Activated CD4-positive, alpha-beta T cell treated with anti-CD3 and anti-CD28 coated beads, Interleukin-2, amount 10 ng/mL, durations not matched to agents 7 days and 5 days (primary cell): Measurements from ENCODE around the gene SLCO2A1. TPM values are rescaled to one million over a fixed set of nuclear protein-coding genes. Genes with fewer than 3 reads are reported as not detected.

Experiments
- CTCF ChIA-PET: fragments of 350-600 bp; sonication (Branson Sonifier 250); formaldehyde crosslinking; loops from one replicate; lab custom pipeline; 2021; ENCODE audit warnings: antibody characterized with exemption; lab: Charles Lee
- POLR2A ChIA-PET: fragments of 350-600 bp; sonication (Branson Sonifier 250); formaldehyde crosslinking; loops from one replicate; lab custom pipeline; 2021; ENCODE audit warnings: antibody characterized with exemption; lab: Charles Lee
- DNase-seq: peaks from one replicate; pipeline ENCODE4 v3.0.0-alpha.2; 2020
- H3K27ac Mint-ChIP-seq: one replicate; pipeline ENCODE4 v1.8.0; 2021; ENCODE audit warnings: mild to moderate bottlenecking, moderate library complexity, mixed read lengths
- H3K27me3 Mint-ChIP-seq: one replicate; pipeline ENCODE4 v1.8.0; 2021; ENCODE audit warnings: mixed read lengths
- H3K36me3 Mint-ChIP-seq: one replicate; pipeline ENCODE4 v1.8.0; 2021; ENCODE audit warnings: low read depth, mixed read lengths
- H3K4me1 Mint-ChIP-seq: one replicate; pipeline ENCODE4 v1.8.0; 2021; ENCODE audit warnings: mixed read lengths
- H3K4me3 Mint-ChIP-seq: one replicate; pipeline ENCODE4 v1.8.0; 2021; ENCODE audit warnings: mild to moderate bottlenecking, moderate library complexity, mixed read lengths
- H3K9me3 Mint-ChIP-seq: one replicate; pipeline ENCODE4 v1.8.0; 2021; ENCODE audit warnings: mixed read lengths
- total RNA-seq, 2 experiments: library from RNA; stranded (reverse); gene quantifications; one replicate each; pipeline ENCODE4 v1.2.3, GENCODE V29; 2021

Gene SLCO2A1
- total RNA-seq, 2 experiments from 2014 or later = not detected

DNA sequence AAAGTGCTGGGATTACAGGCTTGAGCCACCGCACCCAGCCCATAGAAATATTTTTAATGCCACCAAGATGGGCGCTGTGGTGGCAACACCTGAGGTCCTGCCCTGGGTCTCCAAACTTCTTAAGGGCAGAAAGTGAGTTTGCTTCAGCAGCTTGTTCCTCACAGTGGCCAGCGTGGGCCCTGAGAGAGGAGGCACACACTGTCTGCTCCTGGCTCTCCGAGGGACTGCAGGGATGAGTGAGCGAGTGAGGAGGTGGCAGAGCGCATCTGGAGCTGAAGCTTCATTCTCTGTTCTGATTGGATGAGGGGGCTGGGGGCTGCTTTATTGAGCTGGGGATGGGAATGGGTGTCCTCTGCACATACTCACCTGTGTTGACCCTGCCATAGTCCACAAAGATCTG, 76.4 kb downstream of the SLCO2A1 start:
- H3K9me3 Mint-ChIP-seq = no peaks in the 10 kb centered on the region
- POLR2A ChIA-PET = no interaction called here
- no peaks in the 10 kb centered on the region for H3K4me1 Mint-ChIP-seq
- CTCF ChIA-PET = no interaction called here
- no peaks in the 10 kb centered on the region for H3K27me3 Mint-ChIP-seq
- no peaks in the 10 kb centered on the region for H3K36me3 Mint-ChIP-seq
- no peak for DNase-seq
- H3K4me3 Mint-ChIP-seq = no peak overlapping the region
- H3K27ac Mint-ChIP-seq = no peak overlapping the region

DNA sequence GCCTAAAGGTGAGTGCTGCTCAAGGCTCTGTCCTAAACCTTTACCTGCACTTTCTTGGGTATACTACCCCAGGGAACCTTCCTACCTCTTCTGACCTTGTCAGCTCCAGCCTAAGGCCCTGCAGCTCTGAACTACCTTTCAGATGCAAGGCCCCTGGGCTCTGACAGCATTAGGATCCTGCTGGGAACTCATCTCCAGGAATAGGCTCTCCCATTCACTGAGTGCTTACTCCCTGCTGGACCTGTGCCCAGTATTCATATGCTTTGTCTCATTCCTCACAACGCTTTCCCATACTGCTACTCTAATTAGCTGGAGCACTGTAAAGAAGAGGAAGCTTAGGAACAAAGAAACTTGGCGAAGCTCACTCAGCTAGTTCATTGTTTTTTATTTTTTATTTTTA, 80.3 kb downstream of the SLCO2A1 start:
- no peak for DNase-seq
- H3K27me3 Mint-ChIP-seq = peaks cover 4% of the 10 kb centered on the region
- H3K27ac Mint-ChIP-seq = no peak overlapping the region

DNA sequence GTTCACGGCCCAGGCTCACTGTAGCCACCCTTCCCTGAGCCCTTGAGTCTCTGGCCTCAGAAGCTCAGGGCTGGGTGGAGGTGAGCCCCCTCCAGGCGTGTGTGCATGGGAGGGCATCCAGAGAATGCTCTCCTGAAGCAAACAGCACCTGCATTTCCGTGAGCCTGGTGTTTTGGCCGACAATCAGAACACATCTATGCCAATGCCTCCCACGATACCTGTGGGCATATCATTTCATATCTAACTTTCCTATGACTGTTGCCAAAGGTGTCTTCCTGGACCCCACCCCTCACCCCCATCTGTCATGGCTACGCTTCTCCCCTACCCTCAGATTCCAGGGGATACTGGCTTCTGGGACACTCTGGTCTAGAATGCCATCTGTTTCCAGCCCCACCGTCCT, 80.7 kb downstream of the SLCO2A1 start:
- peaks cover 4% of the 10 kb centered on the region for H3K27me3 Mint-ChIP-seq
- no peaks in the 10 kb centered on the region for H3K9me3 Mint-ChIP-seq
- no peak overlapping the region for H3K27ac Mint-ChIP-seq
- peaks cover 7% of the 10 kb centered on the region for H3K4me1 Mint-ChIP-seq
- POLR2A ChIA-PET = no interaction called here
- DNase-seq = no peak
- CTCF ChIA-PET = no interaction called here
- H3K36me3 Mint-ChIP-seq = no peaks in the 10 kb centered on the region
- H3K4me3 Mint-ChIP-seq = no peak overlapping the region

More for the DNA sequence above, 80.3 kb downstream of the SLCO2A1 start:
- POLR2A ChIA-PET = no interaction called here
- Mint-ChIP-seq H3K9me3 (no peaks in the 10 kb centered on the region), H3K4me1 (peaks cover 4% of the 10 kb centered on the region), H3K4me3 (no peak overlapping the region), H3K36me3 (no peaks in the 10 kb centered on the region)
- CTCF ChIA-PET = no interaction called here

DNA sequence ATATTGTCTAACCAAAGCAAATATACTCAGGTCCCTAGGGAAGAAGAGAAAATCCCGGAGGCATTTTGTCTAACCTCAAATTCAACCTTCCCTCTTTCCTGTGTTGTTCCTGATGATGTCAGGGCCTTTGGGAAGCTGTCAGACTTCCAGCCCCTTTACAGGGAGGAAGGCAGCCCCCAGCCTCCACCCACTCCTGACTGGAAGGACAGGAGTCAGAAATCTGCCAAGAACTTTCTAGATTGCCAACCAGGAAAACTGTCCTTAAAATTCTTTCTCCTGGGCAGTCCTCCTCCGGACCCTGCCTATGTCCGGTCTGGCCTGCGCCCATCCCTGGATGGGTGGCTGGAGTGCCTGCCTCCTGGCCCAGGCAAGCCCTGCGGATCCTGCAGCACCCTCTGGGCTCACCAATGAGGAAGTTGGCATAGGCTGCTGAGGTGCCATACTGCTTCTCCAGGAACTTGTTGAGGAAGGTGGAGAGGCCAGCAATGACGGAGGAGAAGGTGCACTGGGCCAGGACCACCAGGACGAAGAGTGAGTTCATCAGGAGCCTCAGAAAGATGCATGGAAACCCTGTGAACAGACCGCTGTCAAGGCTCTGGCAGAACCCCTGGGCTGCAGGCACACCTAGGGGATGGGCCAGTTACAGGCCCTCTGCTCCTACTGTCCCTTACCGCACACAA, 81.5 kb downstream of the SLCO2A1 start:
- peaks cover 4% of the 10 kb centered on the region for H3K27me3 Mint-ChIP-seq
- ChIA-PET CTCF (no interaction called here), POLR2A (no interaction called here)
- H3K36me3 Mint-ChIP-seq = no peaks in the 10 kb centered on the region
- no peak overlapping the region for H3K27ac Mint-ChIP-seq
- DNase-seq = no peak
- peaks cover 13% of the 10 kb centered on the region for H3K4me1 Mint-ChIP-seq
- no peaks in the 10 kb centered on the region for H3K9me3 Mint-ChIP-seq
- no peak overlapping the region for H3K4me3 Mint-ChIP-seq

DNA sequence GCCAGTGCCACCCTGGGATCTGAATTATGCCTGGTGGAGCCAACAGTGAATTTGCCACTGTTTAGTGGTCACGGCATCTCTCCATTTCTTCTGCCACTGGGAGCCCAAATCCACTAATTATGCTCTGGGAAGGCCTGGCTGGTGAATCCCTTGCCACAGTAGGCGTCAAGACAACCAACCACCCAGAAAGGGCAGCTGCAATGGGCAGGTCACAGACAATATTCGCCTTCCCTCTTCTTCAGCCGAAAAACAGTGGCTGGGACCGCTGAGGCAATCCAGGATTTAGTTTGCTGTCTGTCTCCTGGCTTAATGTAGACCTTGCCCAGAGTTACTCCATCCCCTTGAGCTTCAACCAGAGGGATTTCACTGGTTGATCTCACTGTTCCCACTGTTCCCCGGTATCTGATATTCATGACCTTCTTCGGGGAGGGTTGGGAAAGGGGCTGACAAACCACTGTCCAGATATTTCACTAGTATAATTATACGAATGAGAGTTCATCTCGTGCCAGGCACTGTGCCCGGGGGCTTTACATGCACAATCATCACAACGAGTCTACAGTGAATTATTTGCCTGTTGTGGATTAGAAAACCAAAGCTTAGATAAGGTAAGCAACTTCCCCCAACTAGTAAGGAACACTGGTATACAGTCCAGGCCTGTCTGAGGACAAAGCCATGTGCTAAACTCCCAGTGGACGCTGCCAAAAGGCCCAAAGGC, 84.2 kb downstream of the SLCO2A1 start:
- Mint-ChIP-seq H3K27ac (no peak overlapping the region), H3K4me1 (peaks cover 22% of the 10 kb centered on the region), H3K4me3 (no peak overlapping the region), H3K9me3 (no peaks in the 10 kb centered on the region), H3K36me3 (no peaks in the 10 kb centered on the region), H3K27me3 (peaks cover 4% of the 10 kb centered on the region)
- no peak for DNase-seq
- ChIA-PET POLR2A (no interaction called here), CTCF (interaction anchor here (0.7 kb wide), 1 partner anchor 453 kb away, joined by 3 read pairs; no protein-coding TSS in a partner anchor)

DNA sequence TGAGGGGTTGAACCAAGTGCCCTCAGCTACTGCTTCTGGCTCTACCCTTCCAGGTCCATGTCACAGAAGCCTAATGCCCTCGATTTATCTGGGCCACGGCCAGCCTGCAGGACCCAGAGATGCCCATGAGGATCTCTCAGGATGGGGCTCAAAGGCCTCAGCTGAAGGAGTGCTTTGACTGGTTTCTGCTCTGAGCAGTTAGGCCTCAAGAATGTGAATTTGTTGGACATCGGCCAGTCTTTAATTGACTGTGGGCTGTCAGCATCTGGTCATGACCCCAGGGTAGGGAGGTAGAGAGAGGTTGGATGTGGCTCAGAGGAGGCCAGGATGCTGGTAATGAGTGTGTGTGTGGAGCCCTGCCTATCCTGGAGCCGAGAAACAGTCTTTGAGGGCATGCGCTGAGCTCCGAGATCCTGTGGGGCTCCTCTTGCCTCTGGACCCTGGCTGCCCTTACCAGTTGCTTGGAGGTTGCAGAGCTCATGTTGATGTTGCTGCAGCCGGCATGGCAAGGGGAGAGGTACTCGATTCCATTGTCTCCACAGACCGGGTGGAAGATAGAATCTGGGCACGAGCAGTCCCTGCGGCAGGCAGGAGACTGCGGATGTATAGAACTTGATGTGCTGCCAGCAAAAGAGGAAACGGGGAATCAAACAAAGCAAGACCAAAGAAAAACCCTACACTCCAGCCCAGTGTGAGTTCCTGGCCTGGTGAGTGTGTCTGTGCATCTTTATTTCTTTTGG, 84.9 kb downstream of the SLCO2A1 start:
- Mint-ChIP-seq H3K9me3 (no peaks in the 10 kb centered on the region), H3K4me1 (peaks cover 22% of the 10 kb centered on the region), H3K36me3 (no peaks in the 10 kb centered on the region), H3K4me3 (no peak overlapping the region), H3K27ac (no peak overlapping the region), H3K27me3 (peaks cover 4% of the 10 kb centered on the region)
- DNase-seq = no peak
- POLR2A ChIA-PET = no interaction called here
- CTCF ChIA-PET = interaction anchor here (0.7 kb wide), 1 partner anchor 102 kb away, joined by 3 read pairs; no protein-coding TSS in a partner anchor

DNA sequence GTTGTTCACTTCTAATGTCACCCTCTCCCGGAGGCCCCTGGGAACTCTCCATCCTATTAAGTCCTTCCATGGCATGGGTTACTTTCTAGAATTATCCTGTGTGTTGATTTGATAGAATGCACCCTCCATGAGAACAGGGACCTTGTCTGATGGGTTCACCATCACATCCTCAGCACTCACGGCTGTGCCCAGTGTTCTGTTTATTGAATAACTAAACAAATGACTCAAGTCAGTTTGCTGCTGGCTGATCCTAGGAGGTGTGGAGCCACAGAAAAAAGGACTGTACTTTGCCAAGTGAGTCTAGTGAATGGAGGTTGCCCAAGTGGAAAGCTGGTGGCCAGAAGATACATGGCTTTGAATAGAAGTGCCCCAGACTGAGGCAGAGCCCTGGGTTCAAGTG, 85.5 kb downstream of the SLCO2A1 start:
- Mint-ChIP-seq H3K9me3 (no peaks in the 10 kb centered on the region), H3K4me3 (no peak overlapping the region), H3K4me1 (peaks cover 22% of the 10 kb centered on the region), H3K27ac (no peak overlapping the region), H3K27me3 (peaks cover 4% of the 10 kb centered on the region), H3K36me3 (no peaks in the 10 kb centered on the region)
- no peak for DNase-seq
- ChIA-PET POLR2A (no interaction called here), CTCF (interaction anchor here (0.7 kb wide), 1 partner anchor 101 kb away, joined by 3 read pairs; no protein-coding TSS in a partner anchor)

DNA sequence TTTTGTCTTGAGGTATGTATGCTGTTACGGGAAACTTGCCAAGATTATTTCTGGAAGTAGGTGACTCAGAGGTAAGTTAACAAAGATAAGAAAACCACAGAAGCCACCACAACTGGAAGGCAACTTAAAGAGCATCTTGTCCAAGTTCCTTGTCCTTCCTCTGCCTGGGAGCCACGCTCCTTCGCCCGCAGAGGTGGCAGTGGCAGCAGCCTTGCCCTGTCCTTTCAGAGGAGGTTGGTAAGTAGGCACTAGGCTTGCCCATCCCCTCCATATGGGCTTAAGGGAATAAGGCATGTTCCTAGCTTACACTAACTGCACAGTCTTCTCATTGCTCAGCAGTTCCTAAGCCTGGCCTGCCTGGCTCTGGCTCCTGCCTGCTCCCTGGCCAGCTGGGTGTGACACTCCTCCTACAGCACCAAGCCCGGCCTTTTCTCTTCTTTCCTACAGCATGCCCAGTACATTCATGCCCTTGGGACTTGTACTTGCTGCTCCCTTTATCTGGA, 86.0 kb downstream of the SLCO2A1 start:
- peaks cover 4% of the 10 kb centered on the region for H3K27me3 Mint-ChIP-seq
- ChIA-PET CTCF (interaction anchor here (0.7 kb wide), 1 partner anchor 101 kb away, joined by 3 read pairs; no protein-coding TSS in a partner anchor), POLR2A (no interaction called here)
- H3K4me1 Mint-ChIP-seq = peaks cover 22% of the 10 kb centered on the region
- no peak for DNase-seq
- H3K9me3 Mint-ChIP-seq = no peaks in the 10 kb centered on the region
- H3K4me3 Mint-ChIP-seq = no peak overlapping the region
- H3K27ac Mint-ChIP-seq = no peak overlapping the region
- H3K36me3 Mint-ChIP-seq = no peaks in the 10 kb centered on the region

DNA sequence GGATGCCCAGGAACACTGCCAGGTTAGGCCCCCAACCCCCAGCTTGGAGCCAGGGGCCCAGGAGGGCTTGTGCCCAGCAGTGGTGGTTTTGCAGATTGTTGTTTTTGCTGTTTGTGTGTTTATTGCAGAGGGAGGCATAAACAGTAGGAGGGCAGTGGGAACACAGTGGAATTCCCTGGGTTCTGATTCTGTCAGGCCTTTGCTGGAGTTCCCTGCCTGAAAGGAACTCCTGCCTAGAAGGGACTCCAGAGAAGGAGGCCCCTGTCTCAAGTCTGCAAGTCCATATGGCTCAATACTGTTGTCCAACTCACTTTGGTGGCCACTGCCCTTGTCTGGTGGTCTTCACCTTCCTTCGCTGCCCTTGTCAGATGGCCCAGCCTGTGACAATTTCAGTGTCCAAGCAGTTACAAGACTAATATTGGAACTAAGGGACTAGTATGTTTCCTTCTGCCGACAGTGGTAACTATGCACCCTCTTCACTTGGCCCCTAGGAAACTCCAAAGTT, 86.6 kb downstream of the SLCO2A1 start:
- no peak for DNase-seq
- H3K4me3 Mint-ChIP-seq = no peak overlapping the region
- H3K4me1 Mint-ChIP-seq = peaks cover 22% of the 10 kb centered on the region
- ChIA-PET POLR2A (no interaction called here), CTCF (no interaction called here)
- H3K36me3 Mint-ChIP-seq = no peaks in the 10 kb centered on the region
- peaks cover 4% of the 10 kb centered on the region for H3K27me3 Mint-ChIP-seq
- H3K9me3 Mint-ChIP-seq = no peaks in the 10 kb centered on the region
- H3K27ac Mint-ChIP-seq = no peak overlapping the region

DNA sequence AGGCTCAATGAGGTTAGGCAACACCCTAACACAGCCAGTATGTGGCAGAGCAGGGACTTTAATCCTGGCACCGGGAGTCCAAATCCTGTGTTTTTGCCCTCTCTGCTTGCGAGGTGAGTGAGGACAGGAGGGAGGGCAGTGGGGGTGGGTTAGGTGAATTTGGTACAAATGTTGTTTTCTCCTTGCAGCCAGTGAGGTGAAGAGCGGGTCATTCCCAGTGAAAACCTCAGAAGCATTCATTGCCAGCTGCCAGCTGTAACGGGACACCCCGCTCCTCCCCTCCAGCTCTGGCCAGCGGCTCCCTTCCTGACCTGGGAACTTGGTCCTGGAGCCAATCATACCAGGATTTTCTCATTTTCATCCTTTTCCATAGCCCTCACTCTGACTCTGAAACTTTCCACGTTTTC, 88.3 kb downstream of the SLCO2A1 start:
- no peak for DNase-seq
- CTCF ChIA-PET = no interaction called here
- H3K4me1 Mint-ChIP-seq = peaks cover 20% of the 10 kb centered on the region
- no peak overlapping the region for H3K4me3 Mint-ChIP-seq
- H3K9me3 Mint-ChIP-seq = no peaks in the 10 kb centered on the region
- POLR2A ChIA-PET = interaction anchor here (0.7 kb wide), 1 partner anchor 117 kb away, joined by 10 read pairs; no protein-coding TSS in a partner anchor
- no peaks in the 10 kb centered on the region for H3K36me3 Mint-ChIP-seq
- no peak overlapping the region for H3K27ac Mint-ChIP-seq
- peaks cover 4% of the 10 kb centered on the region for H3K27me3 Mint-ChIP-seq

DNA sequence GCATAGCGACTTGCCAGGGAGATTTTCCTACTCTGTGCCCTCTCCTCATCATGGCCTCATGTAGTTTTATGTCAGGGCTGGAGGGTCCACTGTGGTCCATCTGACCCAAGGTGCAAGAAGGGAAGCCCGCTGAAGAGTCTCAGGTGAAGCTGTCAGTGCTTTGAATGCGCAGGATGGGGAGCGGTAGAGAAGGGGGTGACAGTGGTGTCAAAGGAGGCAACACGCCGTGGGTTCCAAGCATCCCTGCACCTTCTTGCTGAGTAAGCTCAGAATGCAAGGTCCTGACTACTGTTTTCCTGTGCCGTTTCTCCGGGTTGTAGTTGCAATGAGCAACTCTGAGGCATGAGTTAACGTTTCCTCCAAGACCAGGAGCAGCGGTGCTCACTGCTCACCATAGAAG, 89.2 kb downstream of the SLCO2A1 start:
- no peaks in the 10 kb centered on the region for H3K36me3 Mint-ChIP-seq
- ChIA-PET CTCF (interaction anchor here (1.0 kb wide), 1 partner anchor 274 kb away, joined by 3 read pairs; no protein-coding TSS in a partner anchor), POLR2A (no interaction called here)
- DNase-seq = no peak
- peaks cover 18% of the 10 kb centered on the region for H3K4me1 Mint-ChIP-seq
- peaks cover 4% of the 10 kb centered on the region for H3K27me3 Mint-ChIP-seq
- H3K4me3 Mint-ChIP-seq = no peak overlapping the region
- no peaks in the 10 kb centered on the region for H3K9me3 Mint-ChIP-seq
- no peak overlapping the region for H3K27ac Mint-ChIP-seq

DNA sequence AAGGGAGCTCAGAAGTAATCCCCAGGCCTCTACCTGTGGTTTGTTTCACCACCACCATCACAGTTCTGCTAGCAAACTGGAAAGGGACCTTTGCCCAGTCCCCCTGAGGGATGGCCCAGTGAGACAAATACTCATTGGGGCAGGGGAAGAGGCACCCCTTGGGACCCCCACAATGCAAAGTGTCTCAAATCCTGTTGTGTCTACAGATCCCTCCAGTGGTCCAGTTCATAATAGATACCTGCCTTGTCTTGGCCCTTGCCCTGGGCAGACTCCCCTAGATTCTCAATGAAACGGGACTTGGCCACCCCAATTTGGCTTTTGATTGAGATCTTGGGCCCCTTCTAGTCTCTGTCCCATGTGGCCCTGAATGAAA, 90.3 kb downstream of the SLCO2A1 start:
- no peak overlapping the region for H3K4me3 Mint-ChIP-seq
- no peaks in the 10 kb centered on the region for H3K36me3 Mint-ChIP-seq
- H3K4me1 Mint-ChIP-seq = peaks cover 18% of the 10 kb centered on the region
- H3K27me3 Mint-ChIP-seq = no peaks in the 10 kb centered on the region
- POLR2A ChIA-PET = no interaction called here
- DNase-seq = no peak
- CTCF ChIA-PET = interaction anchor here (1.0 kb wide), 1 partner anchor 275 kb away, joined by 3 read pairs; no protein-coding TSS in a partner anchor
- no peaks in the 10 kb centered on the region for H3K9me3 Mint-ChIP-seq
- H3K27ac Mint-ChIP-seq = no peak overlapping the region
